T47D (cell line): ENCODE results near the gene ARL15.
A peak's percentile ranks its signal among the peaks of the same experiment; 100 is the strongest.

Experiments used
- DNase-seq, 2 experiments: peaks; one replicate each; pipeline versions ENCODE4 v3.0.0 to v3.0.0-alpha.2; 2011 to 2012; ENCODE audit warnings: low read depth in 1 of 2, low spot score in 1 of 2
- JUND ChIP-seq: IDR thresholded peaks from 2 replicates; pipeline ENCODE4 v1.6.1; 2012; ENCODE audit warnings: low read depth
- in situ Hi-C: cut with HindIII; loops from 2 replicates; pipeline ENCODE4 v1.10.0; 2016; ENCODE audit warnings: low sequenced_read_pairs, low pct_unique_long_range_greater_than_20kb

ARL15 gene

GRCh38 chr5:54159893-54160195 is 150.5 kb downstream of the ARL15 start:
- no peak for DNase-seq
- TF ChIP-seq JUND, result no peak
- in situ Hi-C loops, result no loop called here

DNA sequence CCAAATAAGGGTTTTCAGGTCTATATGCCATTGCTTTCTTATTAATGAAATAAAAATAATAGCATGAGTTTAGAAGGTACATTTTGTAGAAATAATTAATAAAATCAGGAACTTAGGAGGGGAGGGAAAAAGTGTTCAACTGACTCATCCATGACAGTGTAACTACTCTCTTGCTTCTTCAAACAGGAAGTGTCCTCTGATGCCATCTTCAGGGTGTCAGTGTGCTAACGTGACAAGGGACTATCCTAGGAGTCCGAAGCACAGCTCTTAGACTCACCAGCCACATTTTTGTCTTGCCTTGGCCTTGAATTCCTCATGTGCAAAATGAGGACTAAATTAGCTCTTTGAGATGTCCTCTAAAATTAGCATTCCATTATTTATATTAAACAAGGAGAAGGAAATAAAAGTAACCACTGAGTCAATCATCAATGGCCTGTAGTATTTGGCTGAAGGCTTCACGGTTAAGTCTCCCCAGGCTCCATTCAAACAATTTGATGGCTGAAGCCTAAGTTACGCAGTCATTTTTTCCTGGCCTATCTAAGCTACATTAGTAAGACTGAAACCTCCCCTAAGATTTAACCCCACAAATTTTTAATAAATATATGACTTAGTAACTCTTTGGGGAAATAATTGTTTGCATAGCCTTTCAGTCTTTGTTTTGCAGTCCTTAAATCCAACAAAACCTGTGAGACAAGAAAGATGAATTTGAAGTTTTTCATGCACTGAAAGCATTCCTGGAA is 151.1 kb downstream of the ARL15 start:
- TF ChIP-seq JUND, result no peak
- DNase-seq, result peak in 1 of 2 experiments; percentile 39
- in situ Hi-C loops, result no loop called here

DNA sequence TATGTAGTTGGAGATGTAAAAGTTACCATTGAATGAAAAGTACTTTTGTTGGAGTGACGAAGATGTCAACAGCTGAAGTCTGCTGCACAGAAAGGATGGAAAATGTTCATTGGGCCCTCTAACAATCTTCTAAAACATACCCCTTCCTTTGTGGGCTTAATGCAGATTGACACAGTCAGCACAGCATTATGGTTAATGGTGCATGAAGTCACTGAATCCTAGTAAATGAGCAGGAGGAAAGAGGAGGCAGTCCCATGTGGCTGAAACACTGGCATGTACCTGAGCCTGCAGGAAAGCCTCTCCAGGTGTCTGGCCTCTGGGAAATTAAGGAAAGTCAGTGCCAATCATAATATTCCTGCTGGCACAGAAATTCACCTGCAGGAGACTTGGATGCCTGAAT is 153.8 kb downstream of the ARL15 start:
- in situ Hi-C loops, result no loop called here
- no peak for DNase-seq
- TF ChIP-seq JUND, result no peak

- in situ Hi-C loops, result no loop called here
- no peak for DNase-seq
- no peak for TF ChIP-seq JUND
Measured at GRCh38 chr5:54150841-54151240, 159.5 kb downstream of the ARL15 start.

DNA sequence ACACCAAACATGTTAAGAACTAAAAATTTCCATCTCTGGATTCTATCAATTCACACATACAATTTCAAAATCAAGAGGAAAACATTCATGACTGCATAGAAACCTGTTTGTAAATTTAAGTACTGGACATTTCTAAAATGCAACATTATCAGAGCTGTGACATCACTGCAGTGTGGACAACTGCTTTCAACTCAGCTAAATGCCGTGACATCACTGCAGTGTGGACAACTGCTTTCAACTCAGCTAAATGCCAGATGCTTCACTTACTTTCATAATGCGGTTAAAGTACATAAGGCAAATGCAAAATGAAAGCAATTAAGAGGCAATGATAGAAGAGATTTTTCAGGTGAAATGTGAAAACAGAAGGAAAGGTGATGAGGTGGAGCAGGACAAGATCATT is 161.5 kb downstream of the ARL15 start:
- in situ Hi-C loops, result no loop called here
- DNase-seq, result no peak
- TF ChIP-seq JUND, result no peak

- in situ Hi-C loops, result no loop called here
- no peak for DNase-seq
- no peak for TF ChIP-seq JUND
Measured at GRCh38 chr5:54148067-54148845, 162.1 kb downstream of the ARL15 start.

DNA sequence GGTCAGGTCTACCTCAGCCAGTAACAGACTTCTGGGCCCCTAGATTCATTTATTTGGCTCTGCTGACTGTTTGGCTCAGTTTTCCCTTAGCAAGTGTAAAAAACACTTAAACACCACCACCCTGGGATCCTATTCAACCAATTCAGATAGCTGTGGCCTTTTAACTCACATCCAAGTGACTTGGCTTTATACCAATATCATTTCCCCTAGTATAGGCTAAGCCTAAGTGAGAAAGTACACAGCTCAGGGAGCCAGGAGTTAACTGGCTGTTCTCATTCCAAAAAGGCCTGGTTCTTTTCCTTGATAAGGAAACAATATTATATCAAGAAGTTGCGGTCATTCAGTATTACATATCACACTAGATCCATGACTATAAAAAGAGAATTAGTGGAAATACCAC is 163.5 kb downstream of the ARL15 start:
- no peak for DNase-seq
- no peak for TF ChIP-seq JUND
- in situ Hi-C loops, result no loop called here

DNA sequence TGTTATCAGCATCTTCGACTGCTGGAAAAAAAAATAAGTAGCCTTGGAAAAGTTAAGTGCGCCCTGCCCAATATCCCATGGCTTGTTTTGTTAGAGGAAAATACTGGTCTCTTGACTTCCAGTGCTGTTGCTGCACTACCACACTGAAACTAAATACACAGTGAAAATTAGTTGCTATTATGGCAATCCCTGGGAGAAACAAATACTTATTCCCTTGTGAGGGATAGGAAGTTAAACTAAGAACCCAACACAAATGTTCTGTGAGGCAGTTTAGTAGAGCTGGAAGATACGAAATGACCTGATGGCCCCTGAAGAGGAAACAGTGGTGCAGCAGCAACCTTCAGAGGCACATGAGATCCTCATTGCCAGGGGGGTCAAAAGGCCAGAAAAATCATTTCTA is 164.0 kb downstream of the ARL15 start:
- in situ Hi-C loops, result no loop called here
- TF ChIP-seq JUND, result no peak
- no peak for DNase-seq

DNA sequence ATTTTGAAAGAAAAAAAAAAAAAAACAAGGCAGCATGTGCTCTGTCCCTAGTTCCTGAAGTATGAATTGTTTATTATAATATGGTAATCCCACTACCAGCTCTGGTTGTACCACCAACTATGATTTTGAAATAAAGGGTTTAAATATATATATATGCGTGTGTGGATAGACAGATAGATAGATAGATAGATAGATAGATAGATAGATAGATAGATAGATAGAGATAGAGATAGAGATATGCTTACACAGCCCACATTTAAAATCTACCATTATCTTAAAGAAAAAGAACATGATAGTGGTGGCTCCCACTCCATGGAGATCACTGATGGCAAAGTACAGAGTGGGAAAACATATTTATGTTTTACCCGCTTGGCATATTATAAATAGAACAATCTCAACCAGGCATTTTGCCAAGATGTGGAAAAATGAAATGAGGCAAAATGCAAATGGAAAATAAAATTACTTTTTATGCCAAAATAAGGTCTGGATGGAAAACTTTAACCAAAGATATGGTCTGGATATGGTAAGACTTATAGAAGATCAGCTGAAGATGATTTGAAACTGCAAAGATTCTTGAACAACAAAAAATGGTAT is 170.0 kb downstream of the ARL15 start:
- no peak for DNase-seq
- in situ Hi-C loops, result no loop called here
- TF ChIP-seq JUND, result no peak

- in situ Hi-C loops, result no loop called here
- no peak for TF ChIP-seq JUND
- no peak for DNase-seq
Measured at GRCh38 chr5:54136516-54137440, 173.6 kb downstream of the ARL15 start.

DNA sequence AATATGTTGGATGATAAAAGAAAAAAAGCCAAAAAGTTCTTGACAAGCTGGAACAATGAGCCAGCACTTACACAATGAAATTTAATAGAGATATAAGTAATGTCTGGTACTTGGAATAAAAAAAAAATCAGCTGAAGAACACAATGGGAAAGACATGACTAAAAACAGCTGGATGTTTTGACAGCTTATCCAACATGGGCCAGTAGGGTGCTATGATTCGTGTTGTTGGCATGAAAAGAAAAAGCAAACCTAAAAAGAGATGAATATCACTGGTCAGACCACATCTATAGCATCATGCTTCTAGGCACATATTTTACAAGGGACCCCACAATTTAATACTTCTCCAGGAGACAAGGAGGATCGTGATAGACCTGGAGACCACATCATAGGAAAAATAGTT is 175.3 kb downstream of the ARL15 start:
- TF ChIP-seq JUND, result no peak
- in situ Hi-C loops, result no loop called here
- no peak for DNase-seq

DNA sequence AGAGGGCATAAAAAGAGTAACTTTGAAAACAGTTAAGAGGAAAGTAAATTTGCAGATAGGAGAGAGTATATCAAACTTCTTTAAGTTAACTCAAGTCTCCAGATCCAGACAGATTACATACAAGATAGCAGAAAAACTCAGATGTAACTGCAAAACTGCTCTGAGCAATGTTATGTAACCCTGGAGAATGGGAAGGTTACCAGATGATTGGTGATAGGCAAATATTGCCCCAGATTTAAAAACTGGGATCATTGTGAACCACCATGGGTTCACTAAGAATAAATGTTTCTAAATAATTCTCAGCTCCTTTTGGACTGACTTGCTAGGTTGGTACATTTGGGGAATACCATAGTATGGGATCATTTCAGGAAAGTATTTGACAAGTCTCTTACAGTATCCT is 176.5 kb downstream of the ARL15 start:
- TF ChIP-seq JUND, result no peak
- DNase-seq, result no peak
- in situ Hi-C loops, result no loop called here

GRCh38 chr5:54120473-54120872 is 189.9 kb downstream of the ARL15 start:
- DNase-seq, result no peak
- no peak for TF ChIP-seq JUND
- in situ Hi-C loops, result no loop called here
